GM18867 (cell line): ENCODE results near the gene DMRT1.

Experiments
- ATAC-seq: cut with Tn5 transposase; IDR thresholded peaks from one replicate; pipeline ENCODE4 v1.9.1; 2021; ENCODE audit warnings: mild to moderate bottlenecking, moderate library complexity; ENCODE audit not compliant: unreplicated experiment

Gene DMRT1

GRCh38 chr9:969310-970150, 128.0 kb downstream of the DMRT1 start:
- no peak for ATAC-seq

- no peak for ATAC-seq
These were observed 128.9 kb downstream of the DMRT1 start for GRCh38 chr9:970151-970996.

GRCh38 chr9:971901-972500, 130.5 kb downstream of the DMRT1 start:
- no peak for ATAC-seq

DNA sequence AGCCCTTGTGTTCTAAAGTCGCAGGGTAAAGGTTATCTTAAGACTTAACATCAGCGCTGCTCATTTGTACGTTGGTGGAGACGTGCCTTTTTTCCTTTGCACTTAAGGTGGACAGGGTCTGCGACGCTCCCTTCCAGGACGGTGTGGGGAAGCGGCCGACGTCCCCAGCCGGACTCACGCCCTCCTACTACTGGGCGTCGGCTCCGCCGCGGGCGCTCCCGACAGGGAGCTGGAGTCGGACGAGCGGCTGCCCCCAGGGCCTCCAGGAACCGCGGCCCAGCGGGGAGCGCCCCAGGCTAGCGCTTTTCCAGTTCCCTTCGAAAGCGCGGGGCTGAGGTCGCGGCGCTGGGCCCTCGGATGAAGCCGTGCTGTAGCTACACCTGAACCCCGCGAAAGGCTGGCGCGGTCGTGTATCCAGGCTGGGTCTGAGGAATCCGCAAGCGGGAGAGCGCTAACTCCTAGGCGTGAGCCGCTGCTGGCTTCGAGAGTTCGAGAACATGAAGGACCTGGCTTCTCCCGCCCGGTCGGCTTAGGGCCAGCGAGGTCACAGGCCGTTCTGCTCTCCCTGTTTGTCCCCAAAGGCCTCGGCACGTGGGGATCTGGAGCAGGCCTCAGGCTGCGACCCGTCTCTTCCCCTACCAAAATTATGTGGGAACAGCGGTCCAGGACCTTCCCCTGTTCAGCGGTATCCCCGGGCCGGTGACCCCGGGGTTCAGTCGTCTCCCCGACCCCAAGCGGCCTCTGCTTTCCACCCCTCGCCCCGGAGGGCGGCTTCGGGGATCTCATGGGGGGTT, 131.2 kb downstream of the DMRT1 start:
- ATAC-seq: no peak

GRCh38 chr9:973295-973834, 131.9 kb downstream of the DMRT1 start:
- ATAC-seq: no peak

DNA sequence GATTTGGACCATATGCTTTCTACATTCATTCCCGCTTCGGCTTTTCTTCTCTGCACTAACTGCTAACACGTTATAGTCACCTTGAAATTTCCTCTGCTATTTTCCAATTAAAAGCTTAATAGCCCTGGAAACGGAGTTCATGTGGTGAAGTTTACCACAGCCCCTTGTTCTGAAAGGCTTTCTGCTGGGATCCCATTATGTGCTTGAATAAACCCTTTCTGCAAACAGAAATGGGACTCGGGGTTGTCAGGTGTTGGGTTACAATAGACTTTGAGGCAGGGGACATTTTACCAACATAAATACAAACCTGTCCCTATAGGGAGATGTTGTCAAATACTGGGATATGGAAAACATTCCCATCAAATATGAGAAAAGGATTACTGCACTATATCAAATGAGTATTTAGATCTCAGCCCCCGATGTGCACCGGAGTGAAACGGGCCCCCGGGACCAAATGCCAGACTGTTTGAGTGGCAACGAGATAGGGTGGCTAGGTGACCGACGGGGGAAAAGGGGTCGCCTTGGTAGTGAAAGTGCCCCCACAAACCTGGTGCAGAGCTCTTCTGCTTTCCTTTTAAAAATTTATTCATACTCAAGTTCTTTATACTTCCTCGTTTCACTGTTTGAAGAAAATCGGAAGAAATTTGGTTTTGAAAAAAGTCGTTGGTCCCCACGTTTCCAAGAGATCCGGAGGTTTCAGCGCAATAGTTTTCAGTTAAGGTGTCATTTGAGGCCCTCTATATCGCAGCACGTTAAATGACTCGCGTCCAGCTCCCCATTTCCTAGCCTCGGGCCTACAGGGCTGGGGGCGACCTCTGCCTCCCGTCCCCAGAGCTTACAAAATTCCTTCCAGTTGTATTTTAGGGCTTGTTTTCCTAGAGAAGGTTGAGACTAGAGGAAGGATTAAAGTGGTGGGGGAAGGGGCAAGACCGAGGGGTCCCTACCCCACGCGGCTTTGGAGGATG, 132.8 kb downstream of the DMRT1 start:
- ATAC-seq: no peak

DNA sequence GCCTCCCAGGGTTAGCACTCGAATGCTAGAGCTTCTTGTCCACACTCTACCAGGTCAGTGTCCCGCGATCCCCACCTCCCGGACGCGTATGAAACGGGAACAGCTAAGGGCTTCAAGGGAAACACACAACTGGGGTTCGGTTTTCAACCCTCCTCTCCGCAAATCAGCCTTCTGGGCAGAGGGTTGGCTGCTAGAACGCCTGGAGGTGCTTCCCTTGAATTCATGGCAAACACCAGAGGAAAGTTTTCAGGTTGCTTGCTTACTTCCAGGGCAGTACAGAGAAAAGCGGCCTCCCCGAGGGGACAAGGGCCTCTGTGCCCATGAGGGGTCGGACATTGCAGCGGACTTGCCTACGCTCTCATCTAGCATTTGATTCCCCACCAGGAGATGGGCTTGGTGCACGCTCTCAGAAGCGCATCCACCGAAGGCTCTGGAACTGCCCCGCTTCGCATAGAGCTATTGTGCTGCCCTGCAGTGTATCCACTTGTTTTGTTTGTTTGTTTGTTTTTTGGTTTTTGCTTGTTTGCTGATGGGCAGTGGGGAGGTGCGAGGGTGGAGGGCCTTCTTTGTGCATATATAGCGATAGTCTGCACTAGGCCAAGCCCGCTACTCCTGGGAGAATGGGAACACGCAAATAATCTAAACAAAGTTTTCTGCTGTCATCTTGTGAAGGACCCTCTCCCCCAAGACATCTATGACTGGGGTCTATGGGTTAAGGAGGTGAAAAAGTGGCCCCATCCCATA, 133.7 kb downstream of the DMRT1 start:
- no peak for ATAC-seq

DNA sequence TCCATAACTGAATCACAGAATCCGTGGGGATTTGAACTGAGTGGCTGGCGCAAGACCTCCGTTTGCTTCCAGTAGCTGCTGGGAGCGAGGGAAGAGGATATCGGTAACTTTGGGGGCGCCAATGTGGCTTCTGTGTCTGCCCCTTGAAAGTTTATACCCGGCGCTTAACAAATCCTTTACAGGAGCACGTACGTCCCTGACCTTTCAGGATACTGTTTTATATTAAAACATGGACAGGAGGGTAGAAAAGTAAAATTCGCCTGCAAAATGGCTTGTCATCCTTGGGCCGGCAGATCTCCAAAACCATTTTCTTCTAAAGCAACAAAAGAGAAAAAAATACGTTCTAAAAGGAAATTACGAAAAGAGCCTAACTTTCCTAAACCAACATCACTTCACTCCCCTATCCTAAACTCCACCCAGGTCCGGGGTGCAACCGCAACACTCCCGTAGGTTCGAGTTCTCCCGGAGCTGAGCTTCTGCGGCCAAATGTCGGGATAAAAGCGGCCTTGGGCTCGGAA, 134.3 kb downstream of the DMRT1 start:
- no peak for ATAC-seq

DNA sequence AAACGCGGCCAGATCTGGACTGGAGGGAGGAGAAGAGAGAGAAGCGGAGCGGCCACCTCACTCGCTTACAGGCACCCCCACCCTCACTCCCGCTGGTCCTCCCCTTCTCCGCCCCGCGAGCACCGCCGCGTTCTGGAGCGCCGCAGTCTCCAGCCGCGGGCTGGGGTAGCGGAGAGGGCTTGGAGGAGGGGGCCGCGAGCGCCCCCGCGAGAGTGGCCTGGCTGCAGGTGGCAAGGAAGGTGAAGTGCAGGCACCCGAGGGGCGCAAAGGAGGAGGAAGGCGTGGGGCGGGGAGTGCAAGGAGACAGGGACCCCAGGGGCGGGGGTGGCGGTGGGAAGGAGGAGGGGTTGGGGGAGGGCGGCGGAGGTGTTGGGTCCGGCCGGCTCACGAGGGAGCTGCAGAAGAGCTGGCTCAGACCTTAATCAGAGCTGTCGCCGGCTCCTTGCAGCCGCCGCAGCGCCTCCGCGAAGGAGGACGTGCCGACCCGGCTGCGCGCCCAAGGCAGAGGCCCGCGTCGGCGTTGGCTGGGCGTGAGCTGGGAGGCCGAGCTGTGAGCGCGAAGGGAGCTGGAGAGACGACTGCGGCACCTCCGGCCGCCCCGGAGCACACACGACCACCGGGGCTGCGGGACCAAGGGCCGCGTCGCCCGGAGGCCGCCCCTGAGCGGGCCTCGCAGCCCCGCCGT, 134.9 kb downstream of the DMRT1 start, which contains the start of gene DMRT3:
DMRT3 (plus strand) TSS at position 398 of the 685 bp plus-strand sequence. CDS start 347 bp downstream, outside the sequence.
- ATAC-seq: no peak

GRCh38 chr9:976943-977837, 135.7 kb downstream of the DMRT1 start:
- ATAC-seq: no peak

GRCh38 chr9:977838-978830, 136.6 kb downstream of the DMRT1 start:
- no peak for ATAC-seq

- ATAC-seq: no peak
These were observed 138.5 kb downstream of the DMRT1 start for GRCh38 chr9:979983-980382.

- no peak for ATAC-seq
These were observed 139.1 kb downstream of the DMRT1 start for GRCh38 chr9:980640-981039.

DNA sequence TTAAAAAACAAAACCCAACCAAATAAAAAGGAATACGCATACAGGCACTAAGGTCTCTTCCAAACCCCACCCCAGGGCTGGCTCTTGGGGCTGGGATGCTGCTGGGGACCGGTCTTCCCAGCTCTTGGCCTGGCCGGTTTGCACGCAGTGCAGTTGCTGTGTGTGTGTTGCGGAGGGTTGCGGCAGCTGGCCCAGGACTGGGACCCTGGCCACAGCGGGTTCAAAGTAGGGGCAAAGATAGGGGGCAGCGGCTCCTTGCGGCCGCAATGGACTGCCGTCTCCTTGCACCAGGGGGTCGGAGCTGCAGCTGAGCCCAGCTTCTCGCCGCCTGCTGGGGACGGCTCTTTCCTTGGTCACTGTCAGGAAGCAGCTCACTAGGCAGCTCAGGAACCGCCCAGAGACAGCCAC, 140.0 kb downstream of the DMRT1 start:
- ATAC-seq: no peak

GRCh38 chr9:982394-983230, 141.1 kb downstream of the DMRT1 start:
- ATAC-seq: no peak
